Glutamatergic neuron (in vitro differentiated cells): Measurements from ENCODE around the gene MRE11. TPM values are rescaled to one million over a fixed set of nuclear protein-coding genes. Genes with fewer than 3 reads are reported as not detected.

ENCODE experiments used
- DNase-seq: peaks from one replicate; pipeline ENCODE4 v3.0.0; 2022
- H3K27ac Mint-ChIP-seq: one replicate; pipeline ENCODE4 v1.8.0; 2020; ENCODE audit warnings: mild to moderate bottlenecking, mixed read lengths, inconsistent platforms; ENCODE audit not compliant: unreplicated experiment
- H3K27me3 Mint-ChIP-seq: one replicate; pipeline ENCODE4 v1.8.0; 2020; ENCODE audit warnings: mild to moderate bottlenecking, moderate library complexity, mixed read lengths, inconsistent platforms; ENCODE audit not compliant: unreplicated experiment
- H3K36me3 Mint-ChIP-seq: one replicate; pipeline ENCODE4 v1.8.0; 2020; ENCODE audit warnings: mild to moderate bottlenecking, mixed read lengths, inconsistent platforms; ENCODE audit not compliant: unreplicated experiment
- H3K4me1 Mint-ChIP-seq: one replicate; pipeline ENCODE4 v1.8.0; 2020; ENCODE audit warnings: mild to moderate bottlenecking, low read depth, mixed read lengths, inconsistent platforms; ENCODE audit not compliant: unreplicated experiment
- H3K4me3 Mint-ChIP-seq: one replicate; pipeline ENCODE4 v1.8.0; 2020; ENCODE audit warnings: mild to moderate bottlenecking, mixed read lengths, inconsistent platforms; ENCODE audit not compliant: unreplicated experiment
- H3K9me3 Mint-ChIP-seq: one replicate; pipeline ENCODE4 v1.8.0; 2020; ENCODE audit warnings: mild to moderate bottlenecking, moderate library complexity, mixed read lengths, inconsistent platforms; ENCODE audit not compliant: unreplicated experiment
- CTCF ChIP-seq: fragments of 200-600 bp; sonication (generic); IDR thresholded peaks from one replicate; pipeline ENCODE4 v1.5.0; 2021; ENCODE audit not compliant: partially characterized antibody, unreplicated experiment
- long read RNA-seq: library from polyadenylated mRNA; unstranded; transcript quantifications from one replicate; pipeline ENCODE4 v2.0.0, GENCODE V29; 2020; ENCODE audit not compliant: unreplicated experiment
- total RNA-seq: library from RNA; stranded (reverse); fragmentation: NEBNext Ultra II Directional; extraction: Animal tissue kit (Norgen Biotek cat#: 25700); gene quantifications from one replicate; pipeline ENCODE4 v1.2.1, GENCODE V29; 2021; ENCODE audit not compliant: unreplicated experiment

The MRE11 gene
- 14.4 TPM for total RNA-seq
- long read RNA-seq, full-length matches to known transcripts, result 2 of 6 reads
- long read RNA-seq, partial matches to known transcripts, result 0 of 6 reads
- long read RNA-seq, other reads (novel, unspliced or antisense), result 4 of 6 reads

DNA sequence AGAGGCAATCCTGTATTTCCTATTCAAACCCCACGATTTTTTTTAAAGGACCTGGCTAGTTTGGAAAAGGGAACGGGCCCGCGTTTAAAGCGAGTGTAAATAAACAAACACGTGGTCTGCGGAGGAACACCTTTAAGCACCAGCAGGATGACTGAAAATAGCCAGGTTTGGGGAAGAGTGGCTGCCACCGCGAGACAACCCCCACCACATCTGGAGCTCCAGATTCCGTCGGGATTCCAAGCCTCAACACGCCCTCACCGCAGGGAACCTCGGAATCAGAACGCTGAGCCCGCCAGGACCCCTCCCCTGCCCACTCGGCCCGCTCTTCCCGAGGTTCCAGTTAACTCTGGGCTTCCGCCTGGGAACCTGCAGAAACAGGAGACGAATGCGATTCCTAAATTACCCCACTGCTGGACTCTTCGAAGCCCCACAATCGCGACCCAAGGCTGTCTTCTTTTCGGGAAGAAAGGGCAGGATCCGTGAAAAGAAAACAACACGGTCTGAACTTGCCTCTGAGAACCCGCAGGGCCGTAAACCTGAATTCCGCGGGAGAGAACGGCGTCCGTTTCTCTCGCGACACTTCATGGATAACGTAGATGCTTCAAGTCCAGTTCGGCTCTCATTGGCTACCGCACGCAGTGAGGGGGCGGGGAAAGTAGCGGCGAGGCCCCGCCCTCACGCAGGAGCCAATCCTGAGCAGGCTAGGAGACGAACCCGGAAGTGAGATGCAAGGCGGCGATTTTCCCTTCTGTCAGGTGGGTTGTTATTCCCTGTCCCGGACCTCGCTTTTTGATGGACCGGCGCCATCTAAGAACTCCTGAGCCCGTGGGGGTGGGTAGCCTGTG, at the start of gene MRE11, which contains the start of gene ANKRD49:
Gene MRE11, minus strand, starts transcription at position 564 of the 845 bp plus-strand sequence. CDS start 1,043 bp downstream, outside the sequence.
Gene ANKRD49, plus strand, starts transcription at position 704 of the 845 bp plus-strand sequence. CDS start 2,710 bp downstream, outside the sequence.
- Mint-ChIP-seq H3K4me3 (peak within 1 kb of the TSS; percentile 91), H3K27me3 (peaks cover 1% of the 10 kb centered on the region), H3K36me3 (peaks cover 3% of the 10 kb centered on the region), H3K27ac (peak within 1 kb of the TSS; percentile 40), H3K4me1 (peaks cover 4% of the 10 kb centered on the region), H3K9me3 (no peaks in the 10 kb centered on the region)
- peak; percentile 96 for DNase-seq
- no peak for TF ChIP-seq CTCF

DNA sequence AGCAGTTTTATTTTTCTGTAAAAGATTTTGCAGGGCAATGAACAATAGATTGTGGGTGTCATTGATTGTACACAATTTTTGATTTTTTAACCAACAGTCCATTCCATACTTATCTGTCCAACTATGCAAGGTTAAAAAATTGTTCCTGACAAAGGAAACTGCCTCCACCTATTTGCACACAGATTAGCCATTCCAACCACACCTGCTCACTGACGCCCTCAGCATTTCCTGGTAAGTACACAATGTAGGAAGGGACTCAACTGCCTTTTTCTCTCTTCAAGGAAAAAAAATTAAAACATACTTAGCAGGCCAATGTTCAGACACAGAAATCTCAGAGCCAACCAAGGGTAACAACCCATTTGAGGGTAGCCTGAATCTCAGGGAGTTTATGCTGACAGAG, 45.8 kb upstream of the MRE11 start:
- Mint-ChIP-seq H3K27ac (no peak overlapping the region), H3K4me3 (no peak overlapping the region), H3K36me3 (no peaks in the 10 kb centered on the region), H3K9me3 (peaks cover 2% of the 10 kb centered on the region), H3K27me3 (peaks cover 2% of the 10 kb centered on the region), H3K4me1 (no peaks in the 10 kb centered on the region)
- DNase-seq, result no peak
- no peak for TF ChIP-seq CTCF

DNA sequence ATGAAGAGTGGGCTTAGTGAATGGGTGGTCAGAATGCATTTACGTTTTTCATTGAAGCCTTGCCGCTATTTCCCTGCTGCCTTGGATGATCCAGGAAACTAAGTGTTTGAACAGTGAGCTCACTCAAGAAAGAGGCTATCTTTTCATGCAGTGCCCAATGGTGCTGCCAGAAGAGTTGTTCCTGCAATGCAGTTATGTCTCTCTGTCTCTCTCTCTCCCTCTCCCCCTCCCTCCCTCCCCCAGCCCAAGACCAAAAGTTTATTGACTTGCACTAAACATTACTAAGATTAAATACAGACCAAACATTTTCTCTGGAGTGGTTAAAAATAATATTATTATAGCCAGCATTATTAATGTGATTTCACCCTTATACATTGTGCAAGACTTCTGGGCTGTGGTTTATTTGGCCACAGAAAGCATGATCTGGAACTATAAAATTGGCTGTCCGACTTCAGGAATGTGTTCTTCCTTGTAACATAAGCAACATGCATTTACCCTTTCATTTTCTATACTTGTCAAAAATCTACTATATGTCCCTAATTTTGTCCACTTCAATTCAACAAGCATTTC, 43.5 kb upstream of the MRE11 start:
- DNase-seq, result no peak
- Mint-ChIP-seq H3K4me3 (no peak overlapping the region), H3K27ac (no peak overlapping the region), H3K36me3 (no peaks in the 10 kb centered on the region), H3K27me3 (no peaks in the 10 kb centered on the region), H3K4me1 (no peaks in the 10 kb centered on the region), H3K9me3 (no peaks in the 10 kb centered on the region)
- TF ChIP-seq CTCF, result no peak

DNA sequence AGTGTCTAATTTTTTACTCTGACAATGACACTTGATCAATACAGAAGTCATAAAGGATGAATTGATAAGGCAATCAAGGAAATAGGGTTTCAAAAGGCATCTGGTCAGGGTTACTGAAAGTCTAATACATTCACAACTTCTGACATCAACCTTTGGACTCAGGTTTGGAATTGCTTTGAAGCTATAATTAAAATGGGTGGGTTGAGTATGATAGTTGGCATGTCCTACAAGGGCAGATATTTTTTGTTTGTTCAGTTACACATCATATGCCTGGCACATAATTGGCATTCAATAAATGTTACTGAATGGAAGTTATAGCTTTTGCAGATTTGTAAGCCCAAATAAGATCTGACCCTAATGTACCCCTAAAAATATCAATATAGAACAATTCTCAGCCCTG, 42.7 kb upstream of the MRE11 start:
- no peak for DNase-seq
- Mint-ChIP-seq H3K9me3 (no peaks in the 10 kb centered on the region), H3K4me3 (no peak overlapping the region), H3K27me3 (no peaks in the 10 kb centered on the region), H3K36me3 (no peaks in the 10 kb centered on the region), H3K27ac (no peak overlapping the region), H3K4me1 (no peaks in the 10 kb centered on the region)
- no peak for TF ChIP-seq CTCF
